HCT116 (cell line): ENCODE data around the gene NOS1. TPM values are rescaled to one million over a fixed set of nuclear protein-coding genes. Genes with fewer than 3 reads are reported as not detected.

Experiments used
- ATAC-seq: fragments of 200-7000 bp; cut with Tn5 transposase; 2 replicates; pipeline ENCODE4 v1.9.1; 2020; ENCODE audit warnings: mild to moderate bottlenecking, moderate library complexity
- BruUV-seq: library from RNA; stranded (reverse); fragments of 400-500 nt; replicated peaks from 2 replicates; lab custom pipeline; 2021; lab: Mats Ljungman, UMichigan
- CTCF ChIA-PET: fragments of 300-600 bp; sonication (Branson Sonifier 250); formaldehyde crosslinking; loops from one replicate; lab custom pipeline; 2021; ENCODE audit warnings: antibody characterized with exemption; lab: Charles Lee
- POLR2A ChIA-PET: fragments of 300-600, 350-600 bp; sonication (Branson Sonifier 250); formaldehyde crosslinking; loops from one replicate; lab custom pipeline; 2021; ENCODE audit warnings: antibody characterized with exemption; lab: Charles Lee
- RAD21 ChIA-PET, 2 experiments: fragments of 300-600 bp; sonication (Branson Sonifier 250); formaldehyde crosslinking; loops; one replicate each; lab custom pipeline; 2023; ENCODE audit warnings: low total read pairs in 2 of 2; ENCODE audit not compliant: uncharacterized antibody in 2 of 2, unreplicated experiment in 2 of 2, low non-redundant PET in 1 of 2; lab: Charles Lee
- DNase-seq: peaks from one replicate; pipeline ENCODE4 v3.0.0-alpha.2; 2010; ENCODE audit warnings: low read depth, low spot score
- H2AFZ ChIP-seq: fragments of 200-600 bp; shearing (Covaris generic), sonication (generic); 2 replicates; pipeline ENCODE4 v1.6.1; 2017; ENCODE audit warnings: low read depth, mixed run types, mixed read lengths, antibody characterized with exemption, low read length; ENCODE audit not compliant: poor library complexity, severe bottlenecking
- H3K27ac ChIP-seq: 2 replicates; pipeline ENCODE4 v1.5.1; 2012; ENCODE audit warnings: low read depth, low read length
- H3K27me3 ChIP-seq: fragments of 200-600 bp; sonication (generic); 2 replicates; pipeline ENCODE4 v1.6.1; 2016; ENCODE audit warnings: mixed run types, low read length, mixed read lengths; ENCODE audit not compliant: insufficient read depth
- H3K36me3 ChIP-seq, 2 experiments: fragments of 200-500 bp in 1 of 2; fragments of 200-600 bp in 1 of 2; sonication (Bioruptor generic) in 1 of 2; sonication (generic) in 1 of 2; 2 replicates each; pipeline versions ENCODE4 v1.5.1 to v1.6.1; 2014 to 2016; ENCODE audit warnings: low read length in 2 of 2, inconsistent platforms in 1 of 2, mixed read lengths in 1 of 2, mixed run types in 1 of 2; ENCODE audit not compliant: insufficient read depth in 2 of 2, control insufficient read depth in 1 of 2
- H3K4me1 ChIP-seq, 2 experiments: fragments of 200-600 bp in 1 of 2; sonication (generic) in 1 of 2; 2 replicates each; pipeline versions ENCODE4 v1.5.1 to v1.6.1; 2012 to 2017; ENCODE audit warnings: low read length in 2 of 2, inconsistent platforms in 1 of 2, mild to moderate bottlenecking in 1 of 2, mixed read lengths in 1 of 2, mixed run types in 1 of 2, moderate library complexity in 1 of 2; ENCODE audit not compliant: insufficient read depth in 2 of 2, control insufficient read depth in 1 of 2
- H3K4me2 ChIP-seq: fragments of 200-600 bp; sonication (generic); 2 replicates; pipeline ENCODE4 v1.6.1; 2017; ENCODE audit warnings: mixed run types, low read length, mixed read lengths
- H3K4me3 ChIP-seq, 2 experiments: fragments of 200-600 bp in 1 of 2; sonication (generic) in 1 of 2; replicated peaks in 1 of 2; 2 replicates each; pipeline ENCODE4 v1.5.1; 2011 to 2016; ENCODE audit warnings: low read length in 2 of 2, control low read depth in 1 of 2, low read depth in 1 of 2, mild to moderate bottlenecking in 1 of 2, mixed read lengths in 1 of 2, mixed run types in 1 of 2
- H3K79me2 ChIP-seq: fragments of 200-600 bp; sonication (generic); 2 replicates; pipeline ENCODE4 v1.6.1; 2017; ENCODE audit warnings: mild to moderate bottlenecking, mixed run types, low read length, moderate library complexity, mixed read lengths; ENCODE audit not compliant: insufficient read depth
- H3K9ac ChIP-seq: fragments of 200-600 bp; sonication (generic); 2 replicates; pipeline ENCODE4 v1.6.1; 2016; ENCODE audit warnings: low read length, mixed read lengths
- H3K9me2 ChIP-seq: fragments of 200-600 bp; sonication (generic), shearing (Covaris generic); 2 replicates; pipeline ENCODE4 v1.6.1; 2017; ENCODE audit warnings: mixed run types, mild to moderate bottlenecking, moderate library complexity; ENCODE audit not compliant: insufficient read depth
- H3K9me3 ChIP-seq, 2 experiments: fragments of 200-500 bp in 1 of 2; fragments of 200-600 bp in 1 of 2; sonication (Bioruptor generic) in 1 of 2; sonication (generic) in 1 of 2; 2 replicates each; pipeline ENCODE4 v1.6.1; 2014 to 2017; ENCODE audit warnings: low read length in 2 of 2, mixed read lengths in 2 of 2, inconsistent platforms in 1 of 2, low read depth in 1 of 2, mild to moderate bottlenecking in 1 of 2, mixed run types in 1 of 2, moderate library complexity in 1 of 2; ENCODE audit not compliant: control insufficient read depth in 1 of 2, insufficient read depth in 1 of 2
- H4K20me1 ChIP-seq: fragments of 200-600 bp; sonication (generic), shearing (Covaris generic); 2 replicates; pipeline ENCODE4 v1.6.1; 2017; ENCODE audit warnings: mixed run types, mild to moderate bottlenecking, moderate library complexity; ENCODE audit not compliant: insufficient read depth
- CBX3 ChIP-seq: IDR thresholded peaks from 2 replicates; pipeline ENCODE4 v1.6.1; 2012; ENCODE audit warnings: low read depth
- CEBPB ChIP-seq: IDR thresholded peaks from 2 replicates; pipeline ENCODE4 v1.6.1; 2012; ENCODE audit warnings: low read depth
- CTCF ChIP-seq, 3 experiments: fragments of 200-600 bp in 1 of 3; sonication (generic) in 1 of 3; IDR thresholded peaks in 2 of 3; conservative IDR thresholded peaks in 1 of 3; 2 replicates each; pipeline ENCODE4 v1.5.1; 2012 to 2017; ENCODE audit warnings: low read depth in 2 of 3, low read length in 2 of 3, antibody characterized with exemption in 1 of 3, borderline replicate concordance in 1 of 3, control low read depth in 1 of 3, mild to moderate bottlenecking in 1 of 3, mixed read lengths in 1 of 3, mixed run types in 1 of 3, moderate library complexity in 1 of 3; ENCODE audit not compliant: insufficient read depth in 1 of 3
- EGR1 ChIP-seq: IDR thresholded peaks from 2 replicates; pipeline ENCODE4 v1.6.1; 2012; ENCODE audit warnings: low read depth
- ELF1 ChIP-seq: IDR thresholded peaks from 2 replicates; pipeline ENCODE4 v1.6.1; 2012; ENCODE audit warnings: low read depth, borderline replicate concordance
- EZH2phosphoT487 ChIP-seq: fragments of 200-600 bp; IDR thresholded peaks from 2 replicates; pipeline ENCODE4 v1.6.1; 2018; ENCODE audit warnings: antibody characterized with exemption, borderline replicate concordance
- FOSL1 ChIP-seq: IDR thresholded peaks from 2 replicates; pipeline ENCODE4 v1.6.1; 2012; ENCODE audit warnings: low read depth
- JUND ChIP-seq: IDR thresholded peaks from 2 replicates; pipeline ENCODE4 v1.6.1; 2012
- POLR2AphosphoS5 ChIP-seq: IDR thresholded peaks from 2 replicates; pipeline ENCODE4 v1.6.1; 2011; ENCODE audit warnings: mild to moderate bottlenecking, low read depth, low read length, moderate library complexity
- SP1 ChIP-seq: IDR thresholded peaks from 2 replicates; pipeline ENCODE4 v1.6.1; 2012; ENCODE audit warnings: low read depth
- SRF ChIP-seq: IDR thresholded peaks from 2 replicates; pipeline ENCODE4 v1.6.1; 2012; ENCODE audit warnings: low read depth
- TCF7L2 ChIP-seq: IDR thresholded peaks from 2 replicates; pipeline ENCODE4 v1.7.0; 2011; ENCODE audit warnings: borderline replicate concordance, inconsistent platforms; ENCODE audit not compliant: insufficient read depth, insufficient read length; ENCODE audit errors: extremely low read depth
- YY1 ChIP-seq: IDR thresholded peaks from 2 replicates; pipeline ENCODE4 v1.6.1; 2011; ENCODE audit warnings: low read length, low read depth, moderate library complexity, mild to moderate bottlenecking; ENCODE audit not compliant: insufficient replicate concordance; ENCODE audit errors: extremely low read depth
- ZFX ChIP-seq: fragments of 450-650 bp; IDR thresholded peaks from 2 replicates; pipeline ENCODE4 v1.6.1; 2017
- intact Hi-C: fragments of 100-400 bp; cut with micrococcal nuclease; formaldehyde crosslinking; loops from 2 replicates; pipeline ENCODE4 v1.10.0; 2022
- total RNA-seq: library from RNA; stranded (reverse); gene quantifications from one replicate; pipeline ENCODE4 v1.2.1, GENCODE V29; 2021; ENCODE audit not compliant: unreplicated experiment
- TF ChIP-seq, protein P1 (sequence below): IDR thresholded peaks from 2 replicates; pipeline ENCODE4 v1.6.1; 2011; ENCODE audit warnings: mild to moderate bottlenecking, low read length, moderate library complexity; ENCODE audit not compliant: insufficient replicate concordance; ENCODE audit errors: extremely low read depth

Gene NOS1
- total RNA-seq, 1 experiment from 2014 or later, result 0.22 TPM

GRCh38 chr12:117178301-117178700 lies 183.1 kb downstream of the NOS1 start:
- intact Hi-C loops, result no loop called here
- no peak overlapping the region for H3K4me2 ChIP-seq
- POLR2A ChIA-PET, result no interaction called here
- H3K4me1 ChIP-seq, result no peaks in the 10 kb centered on the region
- H3K9me2 ChIP-seq, result no peaks in the 10 kb centered on the region
- H3K36me3 ChIP-seq, result peaks cover 38 to 46% of the 10 kb centered on the region in 2 experiments
- BruUV-seq, result no TSS peak
- H3K79me2 ChIP-seq, result no peaks in the 10 kb centered on the region; the same call in 1 of the 2 replicates
- H4K20me1 ChIP-seq, result no peaks in the 10 kb centered on the region
- no peak overlapping the region for H2AFZ ChIP-seq
- no peak overlapping the region for H3K9ac ChIP-seq
- DNase-seq, result no peak
- H3K9me3 ChIP-seq, result 0 out of 4 replicates have a peak, but pooled peaks cover 0 to 3% of the 10 kb centered on the region in 2 experiments
- no peak overlapping the region for H3K27ac ChIP-seq
- H3K4me3 ChIP-seq, result no peak overlapping the region
- H3K27me3 ChIP-seq, result no peaks in the 10 kb centered on the region
- RAD21 ChIA-PET, result no interaction called here
- TF ChIP-seq CBX3, result no peak
- TF ChIP-seq SRF, result no peak
- no peak for TF ChIP-seq JUND
- TF ChIP-seq YY1, result no peak
- no peak for TF ChIP-seq SP1
- TF ChIP-seq ELF1, result no peak
- no peak for TF ChIP-seq FOSL1
- no peak for TF ChIP-seq TCF7L2
- TF ChIP-seq EGR1, result no peak
- no peak for TF ChIP-seq EZH2phosphoT487
- TF ChIP-seq CTCF (IDR thresholded peaks at IDR 0.05 in 2 of 3, conservative IDR thresholded peaks at IDR 0.05 in 1 of 3; ENCODE audit: borderline replicate concordance in 1 of 3, insufficient read depth in 1 of 3, low read depth in 2 of 3, low read length in 2 of 3), result no peak
- TF ChIP-seq, protein P1, sequence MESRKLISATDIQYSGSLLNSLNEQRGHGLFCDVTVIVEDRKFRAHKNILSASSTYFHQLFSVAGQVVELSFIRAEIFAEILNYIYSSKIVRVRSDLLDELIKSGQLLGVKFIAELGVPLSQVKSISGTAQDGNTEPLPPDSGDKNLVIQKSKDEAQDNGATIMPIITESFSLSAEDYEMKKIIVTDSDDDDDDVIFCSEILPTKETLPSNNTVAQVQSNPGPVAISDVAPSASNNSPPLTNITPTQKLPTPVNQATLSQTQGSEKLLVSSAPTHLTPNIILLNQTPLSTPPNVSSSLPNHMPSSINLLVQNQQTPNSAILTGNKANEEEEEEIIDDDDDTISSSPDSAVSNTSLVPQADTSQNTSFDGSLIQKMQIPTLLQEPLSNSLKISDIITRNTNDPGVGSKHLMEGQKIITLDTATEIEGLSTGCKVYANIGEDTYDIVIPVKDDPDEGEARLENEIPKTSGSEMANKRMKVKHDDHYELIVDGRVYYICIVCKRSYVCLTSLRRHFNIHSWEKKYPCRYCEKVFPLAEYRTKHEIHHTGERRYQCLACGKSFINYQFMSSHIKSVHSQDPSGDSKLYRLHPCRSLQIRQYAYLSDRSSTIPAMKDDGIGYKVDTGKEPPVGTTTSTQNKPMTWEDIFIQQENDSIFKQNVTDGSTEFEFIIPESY, result no peak
- no peak for TF ChIP-seq ZFX
- TF ChIP-seq CEBPB, result no peak
- no peak for TF ChIP-seq POLR2AphosphoS5
- ATAC-seq, result no peak
- CTCF ChIA-PET, result no interaction called here
